ENCODE measurements around the gene KRTAP5-2. TPM values are rescaled to one million over a fixed set of nuclear protein-coding genes. Genes with fewer than 3 reads are reported as not detected.
"Not testable (repeated sequence)": the region's sequence is repeated elsewhere in the genome, so short reads cannot be mapped to it uniquely, and the experiment has no call there.

KRTAP5-2 gene, protein sequence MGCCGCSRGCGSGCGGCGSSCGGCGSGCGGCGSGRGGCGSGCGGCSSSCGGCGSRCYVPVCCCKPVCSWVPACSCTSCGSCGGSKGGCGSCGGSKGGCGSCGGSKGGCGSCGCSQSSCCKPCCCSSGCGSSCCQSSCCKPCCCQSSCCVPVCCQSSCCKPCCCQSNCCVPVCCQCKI
- total RNA-seq (ENCODE audit: low replicate concordance): not detected in 2 replicates

DNA sequence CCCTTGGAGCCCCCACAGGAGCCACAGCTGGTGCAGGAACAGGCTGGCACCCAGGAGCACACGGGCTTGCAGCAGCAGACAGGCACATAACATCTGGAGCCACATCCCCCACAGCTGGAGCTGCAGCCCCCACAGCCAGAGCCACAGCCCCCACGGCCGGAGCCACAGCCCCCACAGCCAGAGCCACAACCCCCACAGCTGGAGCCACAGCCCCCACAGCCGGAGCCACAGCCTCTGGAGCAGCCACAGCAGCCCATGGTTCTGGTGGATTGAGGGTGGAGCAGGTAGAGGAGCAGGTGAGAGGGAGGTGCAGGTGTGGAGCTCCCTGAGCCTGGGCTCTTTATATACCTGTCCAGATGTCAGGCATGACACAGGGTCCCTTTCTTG, at the start of gene KRTAP5-2:
Gene KRTAP5-2 (minus strand): TSS at position 301 of the 387 bp plus-strand sequence. CDS start 44 bp downstream, at position 257.
- H3K4me3 ChIP-seq (ENCODE audit: low read depth, low read length): no peak within 1 kb of the TSS
- no peak for DNase-seq (ENCODE audit: low read depth)
- TF ChIP-seq, protein P1, sequence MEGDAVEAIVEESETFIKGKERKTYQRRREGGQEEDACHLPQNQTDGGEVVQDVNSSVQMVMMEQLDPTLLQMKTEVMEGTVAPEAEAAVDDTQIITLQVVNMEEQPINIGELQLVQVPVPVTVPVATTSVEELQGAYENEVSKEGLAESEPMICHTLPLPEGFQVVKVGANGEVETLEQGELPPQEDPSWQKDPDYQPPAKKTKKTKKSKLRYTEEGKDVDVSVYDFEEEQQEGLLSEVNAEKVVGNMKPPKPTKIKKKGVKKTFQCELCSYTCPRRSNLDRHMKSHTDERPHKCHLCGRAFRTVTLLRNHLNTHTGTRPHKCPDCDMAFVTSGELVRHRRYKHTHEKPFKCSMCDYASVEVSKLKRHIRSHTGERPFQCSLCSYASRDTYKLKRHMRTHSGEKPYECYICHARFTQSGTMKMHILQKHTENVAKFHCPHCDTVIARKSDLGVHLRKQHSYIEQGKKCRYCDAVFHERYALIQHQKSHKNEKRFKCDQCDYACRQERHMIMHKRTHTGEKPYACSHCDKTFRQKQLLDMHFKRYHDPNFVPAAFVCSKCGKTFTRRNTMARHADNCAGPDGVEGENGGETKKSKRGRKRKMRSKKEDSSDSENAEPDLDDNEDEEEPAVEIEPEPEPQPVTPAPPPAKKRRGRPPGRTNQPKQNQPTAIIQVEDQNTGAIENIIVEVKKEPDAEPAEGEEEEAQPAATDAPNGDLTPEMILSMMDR (IDR thresholded peaks at IDR 0.05; ENCODE audit: insufficient read depth, low read length): no peak

DNA sequence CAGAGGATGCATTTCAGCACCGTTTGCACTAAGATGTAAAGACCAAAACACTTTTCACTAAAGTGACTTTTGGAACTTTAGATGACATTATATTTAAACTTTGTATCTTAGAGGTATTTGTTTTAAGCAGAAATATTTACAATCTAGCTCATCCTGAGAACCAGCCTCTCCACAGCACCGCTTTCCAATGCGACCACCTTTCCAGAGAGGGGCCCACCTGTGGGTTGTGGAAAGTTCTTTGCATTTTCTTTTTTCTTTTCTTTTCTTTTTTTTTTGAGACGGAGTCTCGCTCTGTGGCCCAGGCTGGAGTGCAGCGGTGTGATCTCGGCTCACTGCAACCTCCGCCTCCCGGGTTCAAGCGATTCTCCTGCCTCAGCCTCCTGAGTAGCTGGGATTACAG, 48.4 kb upstream of the KRTAP5-2 start:
- DNase-seq (ENCODE audit: low read depth); H3K4me3 ChIP-seq (ENCODE audit: low read depth, low read length): not testable (repeated sequence)

DNA sequence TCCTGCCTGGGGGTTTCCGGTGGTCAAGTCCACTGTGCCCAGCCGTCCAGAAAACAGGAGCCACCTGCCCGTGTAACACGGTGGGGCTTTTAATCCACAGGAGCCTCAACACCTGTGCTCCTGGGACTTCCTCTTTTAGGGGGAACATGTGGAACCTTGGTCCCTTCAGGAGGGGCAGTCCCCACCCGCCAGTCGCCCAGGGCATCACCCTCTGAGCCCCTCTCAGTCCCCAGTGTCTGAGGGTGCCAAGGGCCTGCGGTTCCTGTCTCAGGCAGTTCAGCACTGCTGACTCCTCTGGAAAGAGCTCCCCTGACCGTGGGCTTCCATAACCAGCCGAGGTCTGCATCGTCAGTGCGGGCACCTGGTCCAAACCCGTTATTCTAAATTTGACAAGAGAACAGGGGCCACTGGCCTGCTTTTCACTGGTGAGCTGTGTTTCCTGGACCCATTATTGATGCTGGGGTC, 47.3 kb upstream of the KRTAP5-2 start:
- DNase-seq (ENCODE audit: low read depth): no peak
- TF ChIP-seq, protein P1 (IDR thresholded peaks at IDR 0.05; ENCODE audit: insufficient read depth, low read length): no peak
- H3K4me3 ChIP-seq (ENCODE audit: low read depth, low read length): no peak overlapping the region

DNA sequence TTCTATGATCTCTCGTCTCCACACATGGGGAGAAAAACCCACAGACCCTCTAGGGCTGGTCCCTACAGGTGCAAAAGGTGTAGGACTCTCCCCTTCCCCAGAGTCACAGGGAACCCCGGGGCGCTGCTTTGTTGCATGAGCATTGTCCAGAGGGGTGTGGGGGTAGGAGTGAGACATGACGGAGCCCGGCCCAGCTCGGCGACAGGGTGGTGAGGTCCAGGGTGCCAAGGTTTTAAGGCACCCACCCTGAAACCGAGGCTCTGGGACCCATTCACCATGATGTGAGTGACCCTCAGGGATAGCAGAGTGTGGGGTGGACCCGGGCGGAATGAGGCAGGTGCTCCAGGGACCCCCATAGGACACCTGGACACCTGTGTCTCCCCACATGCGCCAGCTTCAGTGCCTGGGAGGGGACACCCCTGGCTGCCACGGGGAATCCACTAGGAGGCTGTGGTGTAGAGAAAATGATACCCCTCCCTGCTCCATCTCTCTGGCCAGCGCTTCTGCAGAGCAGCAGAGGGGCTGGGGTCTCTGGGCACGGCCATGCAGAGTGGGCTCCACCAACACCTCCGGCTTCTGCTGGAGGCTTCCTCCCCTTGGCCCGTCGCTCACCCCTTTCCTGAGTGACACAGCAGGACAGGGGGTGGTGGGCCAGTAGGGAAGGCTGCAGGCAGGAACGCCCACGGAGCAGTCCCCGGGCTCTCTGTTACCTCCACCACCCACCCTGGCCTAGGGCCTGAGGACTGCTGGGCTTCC, 46.7 kb upstream of the KRTAP5-2 start:
- no peak overlapping the region for H3K4me3 ChIP-seq (ENCODE audit: low read depth, low read length)
- TF ChIP-seq, protein P1 (IDR thresholded peaks at IDR 0.05; ENCODE audit: insufficient read depth, low read length): no peak
- DNase-seq (ENCODE audit: low read depth): no peak

DNA sequence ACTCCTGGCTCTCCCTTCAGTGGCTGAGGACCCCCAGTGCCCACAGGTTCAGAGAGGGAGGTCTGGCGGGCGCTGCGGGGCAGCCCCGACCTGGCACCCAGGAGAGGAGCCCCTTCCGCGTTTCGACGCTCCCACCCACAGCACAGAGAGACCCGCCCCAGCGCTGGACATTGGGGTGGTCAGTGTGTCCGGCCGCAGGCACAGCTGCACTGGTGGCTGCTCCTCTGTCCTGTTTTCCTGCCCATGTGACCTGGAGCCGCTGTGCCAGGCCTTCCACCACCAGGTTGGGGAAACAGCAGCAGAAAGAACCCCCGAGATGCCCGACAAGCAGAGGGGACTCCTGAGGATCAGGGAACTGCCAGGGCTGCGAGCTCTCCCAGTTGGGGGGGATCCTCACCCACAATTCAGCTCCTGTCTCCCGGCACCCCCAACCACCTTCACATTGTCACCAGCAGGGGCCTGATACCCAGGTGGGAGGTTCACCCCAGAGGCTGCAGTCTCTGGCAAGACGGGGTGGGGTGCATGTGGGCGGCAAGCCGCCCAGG, 45.1 kb upstream of the KRTAP5-2 start:
- H3K4me3 ChIP-seq (ENCODE audit: low read depth, low read length): no peak overlapping the region
- DNase-seq (ENCODE audit: low read depth): no peak
- TF ChIP-seq, protein P1 (IDR thresholded peaks at IDR 0.05; ENCODE audit: insufficient read depth, low read length): no peak

DNA sequence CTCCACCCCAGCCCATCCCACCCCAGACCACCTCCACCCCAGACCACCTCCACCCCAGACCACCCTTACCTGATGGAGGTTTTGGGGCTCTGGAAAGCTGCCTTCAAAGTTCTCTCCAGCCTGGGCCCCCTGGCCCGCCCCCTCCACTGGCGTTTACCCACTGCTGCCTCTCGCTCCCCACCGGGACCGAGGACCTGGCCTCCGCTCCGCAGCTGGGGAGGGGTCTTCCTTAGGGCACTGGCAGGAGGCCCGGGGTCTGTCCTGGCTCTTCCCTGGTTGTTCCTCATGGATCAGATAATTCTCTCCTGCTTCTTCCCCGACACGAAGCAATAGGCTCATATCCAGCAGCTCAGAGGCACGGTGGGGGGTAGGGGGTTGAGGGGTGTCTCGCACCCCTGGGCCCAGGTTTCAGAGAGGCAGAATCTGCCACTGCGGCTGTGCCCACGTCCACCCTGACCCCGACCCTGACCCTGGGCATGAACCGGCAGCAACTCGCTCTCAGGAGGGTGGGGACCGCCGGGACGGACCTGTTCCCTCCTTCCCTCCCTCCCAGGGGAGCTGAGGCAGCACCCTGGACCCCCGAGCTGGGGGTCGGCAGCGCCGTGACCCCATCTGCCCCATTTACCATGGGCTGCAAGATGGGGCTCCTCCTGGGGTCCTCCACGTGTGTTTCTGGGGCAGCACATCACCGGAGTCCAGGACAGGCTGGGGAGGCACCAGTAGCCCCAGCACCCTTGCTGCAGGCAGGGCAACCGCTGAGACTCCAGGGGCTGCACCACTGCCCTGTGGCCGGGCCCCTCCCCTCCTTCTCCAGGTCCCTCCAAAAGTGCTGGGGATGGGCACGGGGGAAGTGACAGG, 44.4 kb upstream of the KRTAP5-2 start:
- H3K4me3 ChIP-seq (ENCODE audit: low read depth, low read length): no peak overlapping the region
- no peak for DNase-seq (ENCODE audit: low read depth)
- TF ChIP-seq, protein P1 (IDR thresholded peaks at IDR 0.05; ENCODE audit: insufficient read depth, low read length): no peak

All from fibroblast of the aortic adventitia (primary cell).